BE2C (cell line): ENCODE data around the gene RELL2.

ENCODE experiments used
- DNase-seq: peaks from one replicate; pipeline ENCODE4 v3.0.0-alpha.2; 2020
- H3K27me3 ChIP-seq: fragments of 250-450 bp; sonication (Bioruptor Pico); 2 replicates; pipeline ENCODE4 v1.5.1; 2020; ENCODE audit warnings: mild to moderate bottlenecking
- H3K36me3 ChIP-seq: fragments of 250-450 bp; sonication (Bioruptor Pico); 2 replicates; pipeline ENCODE4 v1.5.1; 2020; ENCODE audit warnings: mild to moderate bottlenecking
- H3K4me1 ChIP-seq: fragments of 250-450 bp; sonication (Bioruptor Pico); 2 replicates; pipeline ENCODE4 v1.5.1; 2020
- H3K4me3 ChIP-seq: 2 replicates; pipeline ENCODE4 v1.5.1; 2011; ENCODE audit warnings: low read depth, low read length
- H3K9me3 ChIP-seq: fragments of 250-450 bp; sonication (Bioruptor Pico); 2 replicates; pipeline ENCODE4 v1.5.1; 2020
- CTCF ChIP-seq: IDR thresholded peaks from 2 replicates; pipeline ENCODE4 v1.5.1; 2012; ENCODE audit warnings: mild to moderate bottlenecking, low read depth, low read length

RELL2 gene

GRCh38 chr5:141636106-141636412 lies 738 bp upstream of the RELL2 start:
- H3K4me3 ChIP-seq, result peak overlapping the region; percentile 96
- TF ChIP-seq CTCF, result no peak
- no peaks in the 10 kb centered on the region for H3K9me3 ChIP-seq
- H3K4me1 ChIP-seq, result peaks cover 3% of the 10 kb centered on the region
- no peak for DNase-seq
- peaks cover 8% of the 10 kb centered on the region for H3K36me3 ChIP-seq
- H3K27me3 ChIP-seq, result no peaks in the 10 kb centered on the region

GRCh38 chr5:141637123-141637766 lies 448 bp downstream of the RELL2 start:
- TF ChIP-seq CTCF, result no peak
- H3K27me3 ChIP-seq, result no peaks in the 10 kb centered on the region
- peaks cover 3% of the 10 kb centered on the region; the same call in 1 of the 2 replicates for H3K36me3 ChIP-seq
- H3K4me1 ChIP-seq, result peaks cover 3% of the 10 kb centered on the region
- DNase-seq, result peak; percentile 60
- peak overlapping the region; percentile 96 for H3K4me3 ChIP-seq
- H3K9me3 ChIP-seq, result no peaks in the 10 kb centered on the region

- H3K27me3 ChIP-seq, result no peaks in the 10 kb centered on the region
- H3K4me1 ChIP-seq, result no peaks in the 10 kb centered on the region; the same call in 1 of the 2 replicates
- peak; percentile 34 for TF ChIP-seq CTCF
- peak overlapping the region; percentile 96 for H3K4me3 ChIP-seq
- H3K9me3 ChIP-seq, result no peaks in the 10 kb centered on the region
- DNase-seq, result peak; percentile 54
- no peaks in the 10 kb centered on the region for H3K36me3 ChIP-seq
These were observed 1.1 kb downstream of the RELL2 start for GRCh38 chr5:141637767-141638419.

- H3K4me3 ChIP-seq, result no peak overlapping the region
- no peaks in the 10 kb centered on the region for H3K27me3 ChIP-seq
- H3K36me3 ChIP-seq, result no peaks in the 10 kb centered on the region
- DNase-seq, result no peak
- no peak for TF ChIP-seq CTCF
- no peaks in the 10 kb centered on the region for H3K4me1 ChIP-seq
- H3K9me3 ChIP-seq, result no peaks in the 10 kb centered on the region
These were observed 2.0 kb downstream of the RELL2 start for GRCh38 chr5:141638771-141639170.

- no peaks in the 10 kb centered on the region for H3K36me3 ChIP-seq
These were observed 2.7 kb downstream of the RELL2 start for GRCh38 chr5:141639357-141640050.

More at GRCh38 chr5:141639357-141640050, 2.7 kb downstream of the RELL2 start:
- no peak overlapping the region for H3K4me3 ChIP-seq
- H3K9me3 ChIP-seq, result no peaks in the 10 kb centered on the region
- no peaks in the 10 kb centered on the region for H3K4me1 ChIP-seq
- no peak for DNase-seq
- TF ChIP-seq CTCF, result no peak
- no peaks in the 10 kb centered on the region for H3K27me3 ChIP-seq
